Gastroesophageal sphincter (tissue), 4 donors: Measurements from ENCODE around the gene DHX30. TPM values are rescaled to one million over a fixed set of nuclear protein-coding genes. Genes with fewer than 3 reads are reported as not detected.

ENCODE experiments used
- ATAC-seq: fragments of 150-250 bp; one replicate; pipeline ENCODE4 v1.9.1; 2016; ENCODE audit warnings: mild to moderate bottlenecking, moderate library complexity
- H3K27ac ChIP-seq, 4 donors: fragments of 200-600 bp; sonication (generic) in 3 of 4; 1 replicate in 3 of 4; 2 replicates in 1 of 4; pipeline ENCODE4 v1.5.1; 2016 to 2019
- H3K27me3 ChIP-seq: fragments of 200-600 bp; sonication (generic); one replicate; pipeline ENCODE4 v1.5.1; 2019
- H3K36me3 ChIP-seq, 2 donors: fragments of 200-600 bp; sonication (generic); one replicate each; pipeline ENCODE4 v1.5.1; 2019; ENCODE audit warnings: control low read depth in 1 of 2
- H3K4me1 ChIP-seq, 3 donors: fragments of 200-600 bp; sonication (generic); 1 replicate in 2 of 3; 2 replicates in 1 of 3; pipeline ENCODE4 v1.5.1; 2016 to 2019; ENCODE audit warnings: control low read depth in 2 of 3
- H3K4me3 ChIP-seq, 2 donors: fragments of 200-600 bp; sonication (generic); one replicate each; pipeline ENCODE4 v1.5.1; 2019; ENCODE audit warnings: mild to moderate bottlenecking in 1 of 2, moderate library complexity in 1 of 2
- H3K9me3 ChIP-seq, 3 donors: fragments of 200-600 bp; sonication (generic); one replicate each; pipeline ENCODE4 v1.5.1; 2017 to 2019; ENCODE audit warnings: control low read depth in 2 of 3
- CTCF ChIP-seq, 4 experiments: fragments of 200-600 bp in 2 of 4; fragments of 450-650 bp in 2 of 4; sonication (generic) in 1 of 4; IDR thresholded peaks; one replicate each; pipeline ENCODE4 v1.5.1; 2017 to 2019; ENCODE audit warnings: antibody characterized with exemption in 4 of 4, mild to moderate bottlenecking in 2 of 4, moderate library complexity in 2 of 4
- EP300 ChIP-seq: sonication (generic); formaldehyde crosslinking; IDR thresholded peaks from one replicate; pipeline ENCODE4 v1.6.1; 2017; ENCODE audit warnings: antibody characterized with exemption, mild to moderate bottlenecking
- POLR2A ChIP-seq, 2 donors: fragments of 450-650 bp; IDR thresholded peaks; one replicate each; pipeline ENCODE4 v1.6.1; 2017; ENCODE audit warnings: antibody characterized with exemption in 2 of 2, mild to moderate bottlenecking in 2 of 2, moderate library complexity in 1 of 2
- POLR2AphosphoS5 ChIP-seq: sonication (generic); formaldehyde crosslinking; IDR thresholded peaks from one replicate; pipeline ENCODE4 v1.6.1; 2017; ENCODE audit warnings: antibody characterized with exemption
- WGBS, 2 donors: methylation state at CpG; one replicate each; pipeline ENCODE4 v1.1.5; 2018; ENCODE audit warnings: low coverage in 1 of 2; 5-methylcytosine and 5-hydroxymethylcytosine counted together
- total RNA-seq, 4 donors: library from RNA; depleted of rRNA; stranded (reverse); fragments of >200 nt; gene quantifications; one replicate each; pipeline ENCODE4 v1.1.0, GENCODE V29; 2016

Gene DHX30
- total RNA-seq, 4 donors from 2014 or later = 63.7 to 89.5 (median 65.4) TPM

GRCh38 chr3:47850564-47851410 is 47.8 kb downstream of the DHX30 start:
- peak overlapping the region in 2 of 4 donors; percentile 23 to 35 for H3K27ac ChIP-seq

GRCh38 chr3:47851888-47852603 is 49.1 kb downstream of the DHX30 start:
- Histone ChIP-seq H3K27ac (no peak overlapping the region), H3K36me3 (peaks cover 0 to 100% of the 10 kb centered on the region in 2 donors), H3K4me3 (no peak overlapping the region), H3K27me3 (no peaks in the 10 kb centered on the region), H3K9me3 (no peaks in the 10 kb centered on the region), H3K4me1 (no peaks in the 10 kb centered on the region)
- 79 to 92% methylated on average over 3 to 12 of the region's 12 CpGs for WGBS, 2 donors
- TF ChIP-seq CTCF (IDR thresholded peaks at IDR 0.05) (no peak), POLR2A (IDR thresholded peaks at IDR 0.05) (no peak), EP300 (no peak), POLR2AphosphoS5 (no peak)
- no peak for ATAC-seq

More at GRCh38 chr3:47850564-47851410, 47.8 kb downstream of the DHX30 start:
- TF ChIP-seq CTCF (IDR thresholded peaks at IDR 0.05) (no peak), POLR2A (IDR thresholded peaks at IDR 0.05) (no peak), EP300 (no peak), POLR2AphosphoS5 (no peak)
- Histone ChIP-seq H3K4me3 (no peak overlapping the region), H3K27me3 (no peaks in the 10 kb centered on the region), H3K9me3 (no peaks in the 10 kb centered on the region), H3K4me1 (no peaks in the 10 kb centered on the region), H3K36me3 (peaks cover 0 to 100% of the 10 kb centered on the region in 2 donors)
- 68% methylated on average over 8 of the region's 14 CpGs; no CpG with 5 or more reads in 1 of the 2 donors for WGBS, 2 donors
- no peak for ATAC-seq

GRCh38 chr3:47852604-47853602 is 50.0 kb downstream of the DHX30 start:
- Histone ChIP-seq H3K27ac (peak overlapping the region in 2 of 4 donors; percentile 4 to 5), H3K36me3 (peaks cover 0 to 100% of the 10 kb centered on the region in 2 donors), H3K27me3 (no peaks in the 10 kb centered on the region), H3K9me3 (no peaks in the 10 kb centered on the region), H3K4me3 (no peak overlapping the region), H3K4me1 (no peaks in the 10 kb centered on the region)
- ATAC-seq = no peak
- WGBS, 2 donors = 80 to 90% methylated on average over 1 to 5 of the region's 36 CpGs
- TF ChIP-seq EP300 (no peak), POLR2AphosphoS5 (no peak), CTCF (IDR thresholded peaks at IDR 0.05) (no peak), POLR2A (IDR thresholded peaks at IDR 0.05) (no peak)

- TF ChIP-seq POLR2AphosphoS5 (no peak), POLR2A (IDR thresholded peaks at IDR 0.05) (no peak), CTCF (IDR thresholded peaks at IDR 0.05) (no peak), EP300 (no peak)
- no peaks in the 10 kb centered on the region for H3K27me3 ChIP-seq
- H3K9me3 ChIP-seq = no peaks in the 10 kb centered on the region
- H3K4me1 ChIP-seq = no peaks in the 10 kb centered on the region
- H3K4me3 ChIP-seq = no peak overlapping the region
- no peak overlapping the region for H3K27ac ChIP-seq
- peaks cover 0 to 100% of the 10 kb centered on the region in 2 donors for H3K36me3 ChIP-seq
- no peak for ATAC-seq
- 80 to 92% methylated on average over 5 to 10 of the region's 11 CpGs for WGBS, 2 donors
Measured at GRCh38 chr3:47854267-47854666, 51.3 kb downstream of the DHX30 start.
